Panc1 (cell line): ENCODE results near the gene RSPRY1. TPM values are rescaled to one million over a fixed set of nuclear protein-coding genes. Genes with fewer than 3 reads are reported as not detected.

ENCODE experiments used
- ATAC-seq: fragments of 200-7000 bp; cut with Tn5 transposase; 2 replicates; pipeline ENCODE4 v1.9.1; 2020; ENCODE audit warnings: mild to moderate bottlenecking, moderate library complexity
- BruUV-seq: library from RNA; stranded (reverse); fragments of 400-500 nt; replicated peaks from 2 replicates; lab custom pipeline; 2021; lab: Mats Ljungman, UMichigan
- CTCF ChIA-PET: fragments of 300-600 bp; sonication (Branson Sonifier 250); formaldehyde crosslinking; loops from one replicate; lab custom pipeline; 2022; ENCODE audit warnings: antibody characterized with exemption; lab: Charles Lee
- POLR2A ChIA-PET: fragments of 300-600 bp; sonication (Branson Sonifier 250); formaldehyde crosslinking; loops from one replicate; lab custom pipeline; 2022; ENCODE audit warnings: antibody characterized with exemption; lab: Charles Lee
- DNase-seq: peaks from one replicate; pipeline ENCODE4 v3.0.0-alpha.2; 2010; ENCODE audit warnings: low read depth, low spot score
- H3K27ac ChIP-seq: 2 replicates; pipeline ENCODE4 v1.5.1; 2011; ENCODE audit warnings: mild to moderate bottlenecking, low read length, inconsistent platforms
- H3K27me3 ChIP-seq: fragments of 200-500 bp; sonication (Bioruptor generic); 2 replicates; pipeline ENCODE4 v1.6.0; 2014; ENCODE audit warnings: low read length, inconsistent platforms; ENCODE audit not compliant: control insufficient read depth, insufficient read depth
- H3K36me3 ChIP-seq: fragments of 200-500 bp; sonication (Bioruptor generic); 2 replicates; pipeline ENCODE4 v1.5.1; 2014; ENCODE audit warnings: inconsistent platforms, mild to moderate bottlenecking, low read length, moderate library complexity; ENCODE audit not compliant: control insufficient read depth, insufficient read depth
- H3K4me1 ChIP-seq: 2 replicates; pipeline ENCODE4 v1.5.1; 2011; ENCODE audit warnings: inconsistent platforms, mild to moderate bottlenecking, low read length, moderate library complexity; ENCODE audit not compliant: control insufficient read depth, insufficient read depth
- H3K4me3 ChIP-seq, 2 experiments: 2 replicates each; pipeline ENCODE4 v1.5.1; 2011 to 2012; ENCODE audit warnings: low read depth in 2 of 2, low read length in 2 of 2, mild to moderate bottlenecking in 2 of 2, inconsistent platforms in 1 of 2, moderate library complexity in 1 of 2
- H3K9me3 ChIP-seq: fragments of 200-500 bp; sonication (Bioruptor generic); 2 replicates; pipeline ENCODE4 v1.5.1; 2014; ENCODE audit warnings: low read depth, mild to moderate bottlenecking, inconsistent platforms, low read length, moderate library complexity; ENCODE audit not compliant: control insufficient read depth, insufficient read depth
- CTCF ChIP-seq: fragments of 450-650 bp; IDR thresholded peaks from 2 replicates; pipeline ENCODE4 v1.5.1; 2017; ENCODE audit warnings: mild to moderate bottlenecking
- POLR2AphosphoS5 ChIP-seq: IDR thresholded peaks from 2 replicates; pipeline ENCODE4 v1.6.1; 2012; ENCODE audit warnings: mild to moderate bottlenecking, low read depth, low read length, moderate library complexity
- SIN3A ChIP-seq: IDR thresholded peaks from 2 replicates; pipeline ENCODE4 v1.6.1; 2012; ENCODE audit warnings: low read depth, mild to moderate bottlenecking, low read length, moderate library complexity, borderline replicate concordance; ENCODE audit not compliant: insufficient read depth
- TCF7L2 ChIP-seq: IDR thresholded peaks from 2 replicates; pipeline ENCODE4 v1.6.1; 2011; ENCODE audit warnings: mild to moderate bottlenecking, low read depth, low read length, inconsistent platforms
- in situ Hi-C: cut with HindIII; loops from 2 replicates; pipeline ENCODE4 v1.10.0; 2016; ENCODE audit warnings: low sequenced_read_pairs, low pct_unique_long_range_greater_than_20kb
- intact Hi-C: fragments of 100-400 bp; cut with micrococcal nuclease; formaldehyde crosslinking; loops from one replicate; pipeline ENCODE4 v1.10.0; 2022; ENCODE audit not compliant: unreplicated experiment
- total RNA-seq: library from RNA; stranded (reverse); gene quantifications from one replicate; pipeline ENCODE4 v1.2.1, GENCODE V29; 2021; ENCODE audit not compliant: unreplicated experiment
- TF ChIP-seq, protein P1 (sequence below), 2 experiments: IDR thresholded peaks; 2 replicates each; pipeline ENCODE4 v1.6.1; 2011 to 2012; ENCODE audit warnings: low read depth in 2 of 2, control low read depth in 1 of 2, low read length in 1 of 2, mild to moderate bottlenecking in 1 of 2, moderate library complexity in 1 of 2; ENCODE audit not compliant: insufficient read depth in 1 of 2

Gene RSPRY1
- total RNA-seq, 1 experiment from 2014 or later = 29.4 TPM

DNA sequence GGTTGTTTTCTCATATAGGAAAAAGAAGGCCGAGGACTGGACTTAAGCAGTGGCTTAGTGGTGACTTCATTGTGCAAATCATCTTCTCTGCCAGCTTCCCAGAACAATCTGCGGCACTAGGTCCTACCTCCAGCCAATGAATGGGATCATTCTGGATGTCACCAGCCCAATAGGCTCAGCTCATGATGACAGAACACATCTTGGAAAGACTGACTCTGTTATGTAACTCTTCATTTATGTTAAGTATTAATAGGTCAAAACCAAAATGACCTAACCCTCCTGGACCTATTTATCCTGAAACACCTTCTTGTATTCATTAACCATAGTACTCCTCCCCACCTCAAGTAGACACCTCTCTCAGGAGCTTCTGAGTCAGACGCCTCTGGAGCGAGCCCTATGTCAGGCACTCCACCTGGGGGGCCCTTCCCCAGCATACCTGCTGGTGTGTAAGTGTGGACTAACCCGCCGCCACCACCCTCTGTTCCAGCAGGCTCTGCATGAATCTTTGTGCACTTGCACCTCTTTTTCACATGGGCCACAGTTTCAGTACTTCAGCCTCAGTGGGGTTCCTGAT, 66.1 kb downstream of the RSPRY1 start:
- DNase-seq (no peak), ATAC-seq (no peak)
- H3K36me3 ChIP-seq = peaks cover 5% of the 10 kb centered on the region
- H3K4me1 ChIP-seq = no peaks in the 10 kb centered on the region
- ChIA-PET POLR2A (no interaction called here), CTCF (no interaction called here)
- in situ Hi-C loops = no loop called here
- intact Hi-C loops = no loop called here
- H3K9me3 ChIP-seq = no peaks in the 10 kb centered on the region
- no peak overlapping the region for H3K4me3 ChIP-seq
- no peak for TF ChIP-seq CTCF
- no peak for TF ChIP-seq POLR2AphosphoS5
- no peak for TF ChIP-seq TCF7L2
- TF ChIP-seq SIN3A = no peak
- TF ChIP-seq, protein P1, sequence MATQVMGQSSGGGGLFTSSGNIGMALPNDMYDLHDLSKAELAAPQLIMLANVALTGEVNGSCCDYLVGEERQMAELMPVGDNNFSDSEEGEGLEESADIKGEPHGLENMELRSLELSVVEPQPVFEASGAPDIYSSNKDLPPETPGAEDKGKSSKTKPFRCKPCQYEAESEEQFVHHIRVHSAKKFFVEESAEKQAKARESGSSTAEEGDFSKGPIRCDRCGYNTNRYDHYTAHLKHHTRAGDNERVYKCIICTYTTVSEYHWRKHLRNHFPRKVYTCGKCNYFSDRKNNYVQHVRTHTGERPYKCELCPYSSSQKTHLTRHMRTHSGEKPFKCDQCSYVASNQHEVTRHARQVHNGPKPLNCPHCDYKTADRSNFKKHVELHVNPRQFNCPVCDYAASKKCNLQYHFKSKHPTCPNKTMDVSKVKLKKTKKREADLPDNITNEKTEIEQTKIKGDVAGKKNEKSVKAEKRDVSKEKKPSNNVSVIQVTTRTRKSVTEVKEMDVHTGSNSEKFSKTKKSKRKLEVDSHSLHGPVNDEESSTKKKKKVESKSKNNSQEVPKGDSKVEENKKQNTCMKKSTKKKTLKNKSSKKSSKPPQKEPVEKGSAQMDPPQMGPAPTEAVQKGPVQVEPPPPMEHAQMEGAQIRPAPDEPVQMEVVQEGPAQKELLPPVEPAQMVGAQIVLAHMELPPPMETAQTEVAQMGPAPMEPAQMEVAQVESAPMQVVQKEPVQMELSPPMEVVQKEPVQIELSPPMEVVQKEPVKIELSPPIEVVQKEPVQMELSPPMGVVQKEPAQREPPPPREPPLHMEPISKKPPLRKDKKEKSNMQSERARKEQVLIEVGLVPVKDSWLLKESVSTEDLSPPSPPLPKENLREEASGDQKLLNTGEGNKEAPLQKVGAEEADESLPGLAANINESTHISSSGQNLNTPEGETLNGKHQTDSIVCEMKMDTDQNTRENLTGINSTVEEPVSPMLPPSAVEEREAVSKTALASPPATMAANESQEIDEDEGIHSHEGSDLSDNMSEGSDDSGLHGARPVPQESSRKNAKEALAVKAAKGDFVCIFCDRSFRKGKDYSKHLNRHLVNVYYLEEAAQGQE (IDR thresholded peaks at IDR 0.05; ENCODE audit: insufficient read depth in 1 of 2, low read depth in 2 of 2, low read length in 1 of 2) = no peak
- no peaks in the 10 kb centered on the region for H3K27me3 ChIP-seq
- BruUV-seq = TSS peak; percentile 25
- H3K27ac ChIP-seq = no peak overlapping the region

DNA sequence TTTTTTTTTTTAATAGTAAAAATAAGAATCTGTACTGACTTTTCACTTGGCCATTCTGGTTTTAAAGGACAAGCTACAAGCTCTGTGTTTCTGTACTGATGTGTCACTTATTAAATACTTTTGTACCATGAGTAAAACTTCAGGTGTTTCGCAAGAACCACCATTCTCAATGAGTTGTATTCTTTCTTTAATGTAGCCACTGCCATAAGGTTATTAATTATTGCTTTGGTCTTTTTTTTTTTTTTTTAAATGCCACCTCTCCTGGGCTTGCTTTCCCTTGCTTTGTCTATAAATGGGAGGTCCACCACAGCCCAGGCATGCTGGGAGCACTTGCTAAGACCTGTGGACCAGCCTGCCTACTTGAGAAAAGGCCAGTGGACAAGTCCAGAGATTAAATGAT, 67.3 kb downstream of the RSPRY1 start:
- no TSS peak for BruUV-seq
- H3K9me3 ChIP-seq = no peaks in the 10 kb centered on the region
- intact Hi-C loops = no loop called here
- no peak for DNase-seq
- no peak for ATAC-seq
- no peak overlapping the region for H3K27ac ChIP-seq
- peaks cover 5% of the 10 kb centered on the region for H3K36me3 ChIP-seq
- ChIA-PET POLR2A (no interaction called here), CTCF (no interaction called here)
- H3K4me1 ChIP-seq = no peaks in the 10 kb centered on the region
- TF ChIP-seq POLR2AphosphoS5 = no peak
- TF ChIP-seq TCF7L2 = no peak
- TF ChIP-seq SIN3A = no peak
- H3K4me3 ChIP-seq = no peak overlapping the region
- in situ Hi-C loops = no loop called here
- no peaks in the 10 kb centered on the region for H3K27me3 ChIP-seq

GRCh38 chr16:57255686-57256415, 69.7 kb downstream of the RSPRY1 start:
- intact Hi-C loops = no loop called here
- H3K4me1 ChIP-seq = no peaks in the 10 kb centered on the region
- no peak for DNase-seq
- H3K9me3 ChIP-seq = no peaks in the 10 kb centered on the region
- H3K27me3 ChIP-seq = no peaks in the 10 kb centered on the region
- no TSS peak for BruUV-seq
- POLR2A ChIA-PET = no interaction called here
- H3K27ac ChIP-seq = no peak overlapping the region
- CTCF ChIA-PET = no interaction called here
- H3K36me3 ChIP-seq = no peaks in the 10 kb centered on the region
- in situ Hi-C loops = no loop called here
- no peak for ATAC-seq
- H3K4me3 ChIP-seq = no peak overlapping the region
- TF ChIP-seq POLR2AphosphoS5 = no peak
- no peak for TF ChIP-seq CTCF
